ENCODE data around the gene SLC22A5.
"Not testable (repeated sequence)": the region's sequence is repeated elsewhere in the genome, so short reads cannot be mapped to it uniquely, and the experiment has no call there.

The SLC22A5 gene

DNA sequence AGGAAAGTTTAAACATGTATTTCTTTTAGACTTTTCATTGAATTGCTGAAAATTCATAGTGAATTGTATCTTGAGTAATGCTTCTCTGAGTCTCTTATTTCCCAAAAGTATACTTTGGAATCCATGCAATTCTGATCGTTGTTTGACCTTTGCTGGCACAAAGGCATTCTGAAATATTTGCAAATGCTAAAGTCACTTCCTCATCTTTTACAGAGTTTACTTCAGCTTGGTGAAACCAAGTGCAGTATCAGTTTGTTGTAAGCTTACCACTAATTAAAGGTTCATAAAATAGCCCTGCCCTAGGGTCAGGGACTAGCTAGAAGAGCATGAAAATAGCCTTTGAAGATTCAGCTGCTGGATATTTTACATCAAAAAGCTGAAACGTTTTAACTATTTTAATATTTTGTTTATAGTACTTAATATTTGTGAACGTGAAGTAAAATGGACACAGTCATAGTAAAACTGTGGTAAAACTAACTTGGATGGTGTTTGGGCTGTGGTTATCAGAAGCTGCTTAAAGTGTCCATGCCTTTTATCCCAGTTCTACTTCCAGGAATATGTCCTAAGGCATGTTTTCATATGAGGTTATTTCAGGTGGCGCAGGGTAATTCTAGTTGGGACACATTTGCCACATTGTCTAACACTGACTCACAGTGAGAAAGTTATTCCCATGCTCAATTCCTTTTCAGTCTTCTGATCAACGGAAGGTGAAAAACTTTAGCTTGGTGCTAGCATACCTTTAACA is 45.3 kb downstream of the SLC22A5 start:
- no peak for DNase-seq

DNA sequence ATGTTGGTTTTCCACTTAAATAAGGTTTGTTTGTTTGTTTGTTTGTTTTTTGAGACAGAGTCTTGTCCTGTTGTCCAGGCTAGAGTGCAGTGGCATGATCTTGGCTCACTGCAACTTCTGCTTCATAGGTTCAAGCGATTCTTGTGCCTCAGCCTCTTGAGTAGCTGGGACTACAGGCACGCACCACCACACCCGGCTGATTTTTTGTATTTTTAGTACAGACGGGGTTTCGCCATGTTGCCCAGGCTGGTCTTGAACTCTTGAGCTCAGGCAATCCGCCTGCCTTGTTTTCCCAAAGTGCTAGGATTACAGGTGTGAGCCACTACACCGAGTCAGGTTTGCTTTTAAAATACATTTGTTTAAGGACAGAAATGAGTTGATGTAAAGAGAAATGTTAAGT is 46.0 kb downstream of the SLC22A5 start:
- DNase-seq, result not testable (repeated sequence)

DNA sequence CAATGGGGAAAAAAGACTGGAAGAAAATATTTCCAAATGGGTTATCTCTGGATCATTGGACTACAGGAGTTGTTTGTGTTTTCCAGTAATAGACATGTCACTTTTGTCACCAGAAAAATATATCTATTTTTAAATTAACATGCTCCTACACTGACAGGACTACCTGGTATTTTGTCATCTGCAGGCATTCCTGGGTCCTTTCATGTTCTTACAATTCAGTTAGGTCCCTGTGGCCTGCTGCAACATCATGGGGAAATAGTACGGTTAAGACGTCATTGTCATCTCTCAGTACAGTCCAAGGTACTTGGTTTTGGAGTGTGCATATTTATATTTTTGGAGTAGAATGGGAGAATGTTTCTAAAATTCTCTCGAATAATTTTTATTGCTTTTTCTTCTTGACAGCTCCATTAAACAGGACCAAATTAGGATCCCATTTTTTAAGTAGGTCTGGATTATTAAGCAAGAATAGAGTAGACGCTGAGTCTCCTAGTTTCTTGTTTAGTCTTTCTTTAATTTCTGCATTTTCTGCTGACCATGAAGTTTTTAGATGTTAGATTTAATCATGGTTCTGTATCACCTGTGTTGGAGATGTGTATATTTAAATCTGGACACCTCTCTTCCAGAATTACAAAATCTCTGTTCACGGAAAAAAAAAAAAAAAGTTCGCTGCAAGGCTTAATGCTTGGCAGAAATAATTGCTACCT is 46.9 kb downstream of the SLC22A5 start:
- no peak for DNase-seq

DNA sequence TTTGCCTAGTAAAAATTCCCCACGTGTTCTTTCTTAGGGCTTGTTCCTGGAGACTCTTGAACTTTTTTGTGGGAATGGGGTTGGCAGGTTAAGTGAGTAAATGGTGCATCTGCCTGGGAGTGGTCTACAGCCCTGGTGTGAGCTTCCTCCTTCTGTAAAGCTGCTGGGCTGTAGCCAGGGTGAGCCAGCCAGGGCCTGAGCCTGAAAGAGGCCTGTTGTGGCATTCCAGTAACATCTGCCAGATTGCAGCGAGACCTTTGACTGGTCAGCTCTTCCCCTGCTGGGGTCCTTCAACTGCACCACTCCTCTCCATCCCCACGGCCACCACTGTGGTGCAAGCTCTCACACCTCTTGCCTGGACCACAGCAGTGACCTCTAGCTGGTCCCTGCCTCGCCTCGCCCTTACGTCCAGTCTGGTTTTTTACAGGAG is 47.5 kb downstream of the SLC22A5 start:
- DNase-seq, result no peak

DNA sequence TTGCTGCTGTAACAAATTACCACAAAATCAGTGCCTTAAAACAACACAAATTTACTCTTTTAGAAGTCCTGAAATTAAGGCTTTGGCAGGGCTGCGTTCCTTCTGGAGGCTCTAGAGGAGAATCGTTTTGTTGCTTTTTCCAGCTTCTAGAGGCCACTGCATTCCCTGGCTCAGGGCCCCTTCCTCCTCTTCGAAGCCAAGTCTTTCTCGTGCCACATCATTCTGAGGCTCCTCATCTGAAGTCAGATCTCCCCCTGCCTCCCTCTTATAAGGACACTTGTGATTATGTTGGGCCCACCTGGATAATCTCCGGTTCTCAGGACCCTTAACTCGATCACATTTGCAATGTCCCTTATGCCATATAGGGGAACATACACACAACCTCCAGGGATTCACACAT is 48.0 kb downstream of the SLC22A5 start:
- DNase-seq, result no peak

DNA sequence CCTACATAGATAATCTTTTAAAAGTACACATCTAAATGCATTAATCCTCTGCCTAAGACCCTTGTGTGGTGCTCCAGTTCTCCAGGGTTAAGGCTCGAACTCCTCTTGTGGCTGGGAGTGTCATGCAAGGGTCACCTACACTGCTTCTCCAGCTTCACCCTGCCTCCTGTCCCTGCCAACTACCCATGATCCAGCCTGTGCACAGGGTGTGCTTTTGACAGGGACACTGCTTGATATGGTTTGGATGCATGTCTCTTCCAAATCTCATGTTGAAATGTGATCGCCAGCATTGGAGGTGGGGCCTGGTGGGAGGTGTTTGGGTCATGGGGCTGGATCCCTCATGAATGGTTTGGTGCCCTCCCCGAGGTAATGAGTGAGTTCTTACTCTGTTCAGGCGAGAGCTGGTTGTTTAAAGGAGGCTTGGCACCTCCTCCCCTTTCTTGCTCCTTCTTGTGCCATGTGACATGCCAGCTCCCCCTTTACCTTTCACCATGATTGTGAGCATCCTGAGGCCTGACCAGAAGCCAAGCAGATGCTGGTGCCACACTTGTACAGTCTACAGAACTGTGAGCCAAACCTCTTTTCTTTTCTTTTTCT is 48.5 kb downstream of the SLC22A5 start:
- no peak for DNase-seq

DNA sequence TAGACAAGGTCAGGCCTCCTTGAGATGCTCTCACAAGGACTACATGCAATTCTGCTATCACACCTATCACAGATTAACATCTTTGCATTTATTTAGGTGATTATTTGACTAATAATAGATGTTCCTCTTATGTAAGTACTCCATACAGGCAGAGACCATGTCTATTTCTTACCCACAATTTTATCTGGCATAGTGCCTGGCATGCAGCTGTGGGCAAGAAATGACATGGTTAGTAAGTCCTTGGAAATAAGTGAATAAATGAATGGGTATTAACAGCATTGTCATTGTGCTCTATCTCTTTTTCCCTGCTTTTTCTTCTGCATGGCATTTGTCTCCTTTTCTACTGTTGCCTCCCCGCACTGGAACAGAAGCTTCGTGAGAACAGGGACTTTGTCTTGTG is 49.4 kb downstream of the SLC22A5 start:
- no peak for DNase-seq

DNA sequence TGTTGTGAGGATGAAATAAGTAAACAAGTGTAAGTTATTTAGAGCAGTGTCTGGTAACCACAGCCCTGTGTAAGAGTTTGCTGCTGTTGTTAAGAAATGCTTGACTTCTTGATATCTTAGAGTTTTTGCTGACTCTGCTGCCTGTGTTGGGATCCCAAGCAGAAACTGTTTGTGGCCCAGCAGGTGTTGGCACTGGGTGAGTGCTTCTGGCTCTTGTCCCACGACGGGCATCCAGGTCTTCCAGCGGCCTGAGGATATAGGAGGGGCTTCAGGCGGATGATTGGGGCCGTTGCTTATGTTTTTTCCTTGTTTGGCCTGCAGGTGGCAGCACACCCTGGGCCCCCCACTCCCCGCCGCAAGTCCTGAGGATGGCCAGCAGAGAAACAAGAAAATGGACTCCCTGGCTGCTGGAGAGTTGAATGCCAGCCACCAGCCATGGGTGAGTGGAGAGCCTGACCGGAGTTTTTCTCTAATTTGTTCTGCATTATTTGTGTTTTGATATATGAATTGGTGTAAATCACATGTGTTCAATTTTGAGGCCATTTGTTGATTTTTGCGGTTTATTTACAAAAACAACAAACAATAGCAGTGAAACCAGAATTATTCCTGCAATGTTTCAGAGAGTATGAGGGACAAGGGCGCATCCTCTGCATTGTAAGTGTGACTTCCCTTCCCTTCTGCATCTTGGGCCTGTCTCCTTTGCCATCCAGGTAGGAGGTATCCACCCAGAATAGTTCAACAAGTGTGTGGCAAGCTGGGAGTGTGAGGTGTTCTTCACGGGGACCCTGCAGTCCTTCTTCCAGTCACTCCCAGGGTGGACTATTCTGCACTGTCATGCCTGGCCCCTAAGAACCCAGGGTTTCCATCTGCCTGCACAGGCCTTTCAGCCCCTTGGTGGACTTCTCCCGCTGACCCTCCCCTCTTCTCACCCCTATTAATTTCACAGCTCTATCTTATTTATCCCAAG is 50.3 kb downstream of the SLC22A5 start:
- peak; percentile 78 for DNase-seq

DNA sequence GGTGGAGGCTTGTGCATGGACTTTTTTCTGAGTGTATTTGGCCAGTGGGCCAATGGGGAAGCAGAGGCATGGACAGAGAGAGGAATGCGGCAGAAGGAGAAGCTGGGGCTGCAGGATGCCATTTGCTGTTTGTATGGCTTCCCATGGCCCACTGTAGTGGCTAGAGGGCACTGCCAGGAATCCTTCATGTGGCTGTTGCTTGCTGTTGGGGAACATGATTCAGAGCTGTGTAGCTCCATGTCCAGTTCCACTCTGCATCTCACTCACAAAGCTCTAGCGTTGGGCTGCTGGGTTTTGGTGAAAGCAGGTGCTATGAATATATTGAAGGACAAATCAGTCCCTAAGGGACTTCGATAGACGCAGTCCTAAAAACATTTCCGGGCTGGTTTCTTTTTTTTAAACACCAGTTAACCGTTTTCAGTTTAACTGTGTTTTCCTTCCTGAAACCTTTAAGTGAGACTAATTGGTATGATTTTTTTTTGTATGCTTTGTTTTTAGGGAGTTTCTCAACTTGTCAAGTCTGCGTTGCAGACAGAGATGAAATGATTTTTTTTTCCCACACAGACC is 51.3 kb downstream of the SLC22A5 start:
- DNase-seq, result no peak

DNA sequence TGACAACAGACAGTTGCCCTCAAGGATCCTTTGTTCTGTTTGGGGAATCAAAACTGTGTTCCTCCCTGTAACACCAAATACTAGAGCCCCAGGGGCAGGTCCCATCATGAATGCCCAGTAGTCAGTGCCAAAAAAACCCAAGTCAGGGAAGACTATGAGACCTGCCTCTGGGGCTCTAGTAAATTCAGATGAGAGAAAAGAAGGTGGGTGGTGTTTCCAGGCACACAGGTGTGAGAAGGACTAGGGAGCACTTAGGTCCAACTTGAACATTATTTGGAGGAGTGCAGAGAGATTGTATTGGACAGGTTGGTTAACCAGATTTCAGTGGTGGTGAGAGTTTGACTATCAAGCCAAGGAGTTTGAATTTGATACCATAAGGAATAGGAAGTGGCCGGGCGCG is 52.0 kb downstream of the SLC22A5 start:
- DNase-seq, result no peak

DNA sequence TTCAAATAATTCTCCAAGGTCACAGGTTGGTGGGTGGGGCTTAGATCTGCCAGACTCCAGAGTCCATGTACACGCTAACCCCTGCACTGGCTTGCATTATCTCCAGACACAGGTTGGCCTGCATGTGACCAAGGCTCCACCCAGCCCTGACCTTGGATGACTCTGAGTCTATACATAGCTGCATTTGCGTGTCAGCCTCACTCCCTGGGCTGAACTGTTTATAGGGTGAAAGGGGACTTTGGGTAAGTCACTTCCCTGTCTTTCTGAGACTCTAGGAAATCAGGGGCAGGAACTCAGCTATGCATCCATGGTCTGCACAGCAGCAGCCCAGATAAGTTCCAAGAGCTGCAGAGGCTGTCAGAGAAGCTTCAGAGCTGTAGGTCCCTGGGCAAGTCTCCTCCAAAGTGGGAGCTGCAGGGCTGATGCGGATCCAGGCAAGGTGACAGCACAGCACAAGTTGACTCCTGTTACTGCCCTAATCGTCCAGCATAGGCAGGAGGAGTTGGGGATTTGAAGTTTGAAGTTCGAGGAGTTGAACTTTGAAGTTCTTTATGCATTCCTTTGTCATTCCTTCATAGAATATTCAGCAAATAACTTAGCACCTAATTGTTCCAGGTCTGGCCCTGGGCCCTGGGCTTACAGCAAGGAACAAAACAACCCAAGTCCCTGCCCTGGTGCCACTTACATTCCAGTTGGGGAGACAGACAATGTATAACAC is 53.4 kb downstream of the SLC22A5 start:
- DNase-seq, result no peak

DNA sequence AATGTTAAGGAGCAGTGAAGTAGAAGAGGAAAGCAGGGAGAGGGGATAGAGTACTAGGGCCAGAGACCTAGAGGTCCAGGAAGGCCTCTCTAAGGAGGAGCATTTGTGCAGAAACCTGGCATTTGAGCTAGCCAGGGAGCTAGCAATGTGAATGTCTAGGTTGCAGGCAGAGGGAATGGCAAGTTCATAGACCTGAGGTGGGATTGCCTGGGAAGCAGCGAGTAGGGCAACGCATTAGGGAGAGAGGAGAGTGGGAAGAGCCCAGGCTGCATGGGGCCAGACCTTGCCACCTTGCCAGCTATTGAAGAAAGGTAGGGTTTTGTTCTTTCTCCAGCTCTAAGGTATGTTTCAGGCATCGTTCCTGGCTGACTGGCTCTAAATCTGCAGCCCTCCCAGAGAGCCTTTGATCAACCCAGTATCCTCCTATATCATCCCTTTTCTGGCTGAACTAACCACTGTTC is 54.0 kb downstream of the SLC22A5 start:
- DNase-seq, result no peak

DNA sequence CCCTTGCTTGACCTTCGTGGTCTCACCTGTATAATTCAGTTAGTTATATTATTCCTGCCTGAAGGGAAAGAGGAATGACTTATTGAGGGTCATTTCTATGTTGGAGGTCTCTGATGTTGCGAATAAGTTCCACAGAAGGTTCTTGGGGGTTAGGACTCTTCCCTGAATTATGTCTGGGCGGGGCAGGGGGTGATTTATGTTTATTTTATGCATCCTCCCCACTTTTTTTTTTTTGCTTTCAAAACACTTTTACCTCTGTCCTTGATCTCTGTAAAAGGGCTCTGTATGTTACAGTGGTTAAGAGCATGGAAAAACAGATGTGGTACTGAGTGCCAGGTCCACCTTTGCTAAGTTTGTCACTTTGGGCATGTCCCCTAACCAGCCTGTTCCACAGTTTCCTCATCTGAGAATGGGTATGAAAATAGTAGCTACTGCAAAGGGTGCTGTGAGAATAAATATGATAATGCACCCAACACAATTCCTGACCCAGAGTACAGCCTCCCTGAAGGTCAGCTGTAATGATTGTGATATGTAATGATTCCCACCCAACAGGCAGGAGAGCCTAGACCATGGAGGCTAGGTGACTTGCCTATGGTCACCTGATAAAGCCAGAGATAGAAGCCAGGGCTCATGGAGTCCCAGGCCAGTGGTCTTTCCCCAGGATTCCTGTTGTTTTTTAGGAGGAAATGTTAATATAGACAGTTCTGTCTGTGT is 54.8 kb downstream of the SLC22A5 start:
- DNase-seq, result no peak

DNA sequence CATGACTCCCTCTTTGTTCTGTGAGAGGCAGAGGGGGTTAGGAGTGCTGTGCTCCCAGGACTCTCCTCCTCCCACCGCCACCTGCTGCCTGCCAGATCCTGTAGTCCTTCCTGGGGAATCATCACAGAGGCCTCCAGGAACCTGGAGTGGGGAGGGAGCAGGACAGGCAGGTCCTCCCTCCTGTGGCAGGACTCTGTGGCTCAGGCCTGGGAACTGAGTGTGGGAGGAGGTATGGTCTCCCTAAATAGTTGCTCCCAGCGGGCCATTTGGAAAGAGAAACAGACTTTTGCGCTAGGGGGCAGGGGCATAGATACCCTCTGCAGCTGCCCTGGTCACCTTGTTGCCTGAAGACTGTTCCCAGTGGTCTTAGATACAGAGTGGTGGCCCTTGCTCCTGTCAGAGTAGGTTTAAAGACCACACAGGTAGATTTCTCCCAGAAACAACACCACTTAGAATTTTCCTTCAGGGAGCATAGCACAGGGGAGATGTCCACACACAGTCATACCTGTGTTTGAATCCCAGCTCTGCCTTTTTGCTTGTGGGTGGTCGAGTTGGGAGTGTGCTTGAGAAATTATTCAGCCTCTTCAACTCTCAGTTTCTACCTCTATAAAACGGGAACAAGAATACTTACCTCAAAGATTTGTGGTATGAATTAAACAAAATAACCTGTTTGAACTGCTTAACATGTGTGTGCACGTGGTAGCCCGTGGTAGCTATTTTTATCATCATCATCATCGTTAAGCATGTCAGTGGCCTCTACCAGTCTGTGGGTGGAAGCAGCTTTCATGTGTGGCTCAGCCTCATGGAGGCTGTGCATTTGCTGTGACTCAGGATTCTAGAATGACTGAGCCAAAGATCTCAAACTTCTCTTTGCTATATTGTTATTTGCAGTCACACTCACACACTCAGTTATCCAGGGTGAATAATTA is 55.8 kb downstream of the SLC22A5 start:
- no peak for DNase-seq

DNA sequence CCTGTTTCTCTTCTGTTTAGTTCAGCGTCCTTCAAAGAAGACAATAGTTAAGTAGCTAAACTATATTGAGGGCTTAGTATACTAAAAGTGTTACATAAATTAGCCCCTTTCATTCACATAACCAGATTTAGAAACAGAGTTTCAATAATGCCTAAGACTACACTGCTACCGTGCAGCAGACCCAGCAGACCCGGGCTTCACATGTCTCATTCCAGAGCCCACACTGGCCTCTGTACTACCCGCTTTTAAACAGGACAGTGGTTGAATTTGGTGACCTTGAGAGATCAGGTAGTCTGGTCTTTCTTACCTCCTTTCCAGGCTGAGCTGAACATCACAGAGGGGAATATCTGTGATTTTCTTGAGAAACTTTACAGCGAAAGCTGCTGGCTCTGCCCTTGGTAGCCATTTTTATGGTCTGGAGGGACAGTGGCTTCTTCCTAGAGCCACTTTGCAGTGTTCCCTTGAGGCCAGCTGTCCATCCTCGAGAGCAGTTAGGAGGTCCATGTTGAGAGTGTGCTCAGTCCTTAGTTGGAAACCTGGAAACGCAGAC is 56.5 kb downstream of the SLC22A5 start:
- DNase-seq, result no peak

DNA sequence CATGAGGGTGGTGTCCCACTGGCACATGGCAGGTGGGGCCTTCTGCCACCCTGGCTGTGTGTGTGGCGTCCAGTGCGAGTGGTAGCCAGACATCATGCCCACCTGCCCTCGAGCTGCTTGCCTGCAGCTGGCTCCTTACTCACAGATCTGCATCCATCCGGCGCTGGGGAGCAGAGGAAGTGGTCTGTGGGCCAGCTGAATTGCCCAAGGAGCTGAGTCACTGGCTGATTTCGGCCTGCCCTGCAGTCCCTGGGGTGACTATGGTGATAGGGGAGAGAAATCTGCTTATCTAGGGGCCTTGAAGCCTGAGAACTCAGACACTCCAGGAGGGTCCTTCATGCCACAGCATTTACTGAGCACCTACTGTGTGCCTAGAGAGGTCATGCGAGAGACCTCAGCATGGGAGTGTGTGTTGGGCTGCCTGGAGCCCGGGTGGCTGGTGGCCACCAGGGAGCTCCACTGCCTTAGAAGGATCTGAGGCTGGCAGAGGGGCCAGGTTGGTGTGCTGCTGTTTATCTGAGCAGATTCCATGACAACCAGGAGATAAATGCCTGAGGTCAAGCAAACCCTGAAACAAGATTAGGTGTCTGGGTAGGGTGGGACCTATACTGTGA is 57.1 kb downstream of the SLC22A5 start:
- DNase-seq, result peak; percentile 26

DNA sequence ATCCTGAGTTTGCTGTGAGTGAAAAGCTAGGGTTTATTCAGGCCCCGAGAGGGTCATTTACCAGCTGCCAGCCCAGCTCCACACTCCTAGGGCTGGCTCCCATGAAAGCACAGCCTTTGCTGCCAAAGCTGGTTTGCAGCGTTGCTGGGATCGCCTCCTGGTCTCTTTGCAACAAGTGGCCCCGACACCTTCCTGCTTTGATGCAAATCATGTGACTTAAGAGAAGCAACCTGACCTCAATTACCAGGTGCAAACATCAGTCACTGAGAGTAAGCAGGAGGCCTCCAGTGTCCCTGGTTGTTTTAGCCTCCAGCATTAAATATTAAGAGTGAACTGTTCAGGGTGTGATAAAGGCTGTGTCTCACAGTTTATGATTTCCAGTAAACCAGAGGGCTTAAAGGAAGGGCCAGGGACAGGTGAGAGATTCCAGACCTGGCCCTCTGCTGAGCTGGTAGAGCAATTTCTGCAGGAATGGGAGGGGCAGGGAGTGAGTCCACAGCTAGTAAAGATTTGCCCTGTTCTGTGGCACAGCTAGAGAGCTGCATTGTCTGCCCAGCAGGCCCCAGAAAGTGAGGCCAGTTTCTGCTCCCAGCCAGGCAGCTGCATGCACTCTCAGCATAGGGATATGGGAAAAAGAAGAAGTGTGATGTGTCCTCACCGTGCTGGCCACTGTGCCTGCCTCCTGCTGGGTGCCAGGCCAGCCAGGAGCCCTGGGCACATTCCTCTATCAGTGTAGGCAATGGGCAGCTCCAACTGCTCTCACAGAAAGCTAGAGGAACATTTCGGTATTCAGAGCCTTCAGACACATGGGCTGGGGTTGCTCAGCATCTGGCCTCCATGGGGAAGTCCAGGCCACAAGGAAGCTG is 58.0 kb downstream of the SLC22A5 start:
- peak; percentile 84 for DNase-seq

DNA sequence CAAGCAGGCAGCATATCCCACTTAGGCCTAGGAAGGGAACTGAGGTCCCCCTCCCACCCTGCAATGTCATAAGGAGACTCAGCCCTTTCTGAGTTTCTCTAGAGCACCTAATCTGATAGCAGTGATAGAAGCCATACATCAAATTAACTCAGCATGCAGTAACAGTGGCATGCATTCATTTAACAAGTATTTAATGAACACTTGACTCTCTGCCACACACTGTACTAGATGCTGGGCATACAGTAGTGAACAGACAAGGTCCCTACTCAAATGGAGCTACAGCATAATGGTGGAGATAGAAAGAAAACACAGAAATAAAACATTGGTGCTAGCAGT is 58.6 kb downstream of the SLC22A5 start:
- DNase-seq, result peak; percentile 80
